IMR-90 (cell line): ENCODE results near the gene C6orf15. TPM values are rescaled to one million over a fixed set of nuclear protein-coding genes. Genes with fewer than 3 reads are reported as not detected.
A peak's percentile ranks its signal among the peaks of the same experiment; 100 is the strongest.

Source experiments
- ATAC-seq: fragments of 200-7000 bp; cut with Tn5 transposase; 2 replicates; pipeline ENCODE4 v1.9.1; 2020; ENCODE audit warnings: low read depth, mild to moderate bottlenecking, moderate library complexity
- BruUV-seq: library from RNA; stranded (reverse); fragments of 400-500 nt; replicated peaks from 2 replicates; lab custom pipeline; 2021; lab: Mats Ljungman, UMichigan
- CTCF ChIA-PET: fragments of 300-600 bp; formaldehyde crosslinking; extraction: SDS; loops from one replicate; lab custom pipeline; 2021; ENCODE audit warnings: antibody characterized with exemption; lab: Yijun Ruan, JAX
- POLR2A ChIA-PET: fragments of 300-600 bp; sonication (Branson Sonifier 250); formaldehyde crosslinking; loops from one replicate; lab custom pipeline; 2022; ENCODE audit warnings: antibody characterized with exemption; ENCODE audit not compliant: unreplicated experiment; lab: Charles Lee
- DNase-seq: peaks from one replicate; pipeline ENCODE4 v3.0.0; 2013
- H2AFZ ChIP-seq: replicated peaks from 2 replicates; pipeline ENCODE3; 2013; ENCODE audit warnings: low read length, mild to moderate bottlenecking; ENCODE audit not compliant: poor library complexity
- H2AK5ac ChIP-seq: 2 replicates; pipeline ENCODE4 v1.6.1; 2013; ENCODE audit warnings: low read depth, low read length, inconsistent platforms
- H2AK9ac ChIP-seq: replicated peaks from 2 replicates; pipeline ENCODE3; 2013; ENCODE audit warnings: mild to moderate bottlenecking, low read depth, low read length, moderate library complexity; ENCODE audit not compliant: poor library complexity
- H2BK120ac ChIP-seq: 2 replicates; pipeline ENCODE4 v1.6.1; 2013; ENCODE audit warnings: low read depth, low read length, inconsistent platforms
- H2BK15ac ChIP-seq: 3 replicates; pipeline ENCODE4 v1.6.1; 2013; ENCODE audit warnings: low read depth, low read length, inconsistent platforms
- H2BK20ac ChIP-seq: 2 replicates; pipeline ENCODE4 v1.6.1; 2013; ENCODE audit warnings: low read depth, mild to moderate bottlenecking, inconsistent platforms, low read length, moderate library complexity
- H2BK5ac ChIP-seq: 2 replicates; pipeline ENCODE4 v1.6.1; 2013; ENCODE audit warnings: mild to moderate bottlenecking, low read depth, low read length, inconsistent platforms; ENCODE audit not compliant: poor library complexity, severe bottlenecking
- H3K14ac ChIP-seq: replicated peaks from 2 replicates; pipeline ENCODE4 v1.6.1; 2013; ENCODE audit warnings: low read depth, low read length, inconsistent platforms
- H3K18ac ChIP-seq: 2 replicates; pipeline ENCODE4 v1.6.1; 2013; ENCODE audit warnings: low read depth, low read length, control low read depth
- H3K23ac ChIP-seq: 2 replicates; pipeline ENCODE4 v1.6.1; 2013; ENCODE audit warnings: low read depth, low read length, inconsistent platforms
- H3K27ac ChIP-seq: 2 replicates; pipeline ENCODE4 v1.5.1; 2013; ENCODE audit warnings: mild to moderate bottlenecking, control low read depth, low read length; ENCODE audit not compliant: insufficient read depth
- H3K27me3 ChIP-seq: 2 replicates; pipeline ENCODE4 v1.6.1; 2013; ENCODE audit warnings: low read length; ENCODE audit not compliant: control insufficient read depth, insufficient read depth
- H3K36me3 ChIP-seq: 2 replicates; pipeline ENCODE4 v1.6.1; 2013; ENCODE audit warnings: low read length, mixed read lengths; ENCODE audit not compliant: control insufficient read depth, insufficient read depth
- H3K4ac ChIP-seq: 2 replicates; pipeline ENCODE4 v1.6.1; 2013; ENCODE audit warnings: low read depth, low read length, inconsistent platforms
- H3K4me1 ChIP-seq: 2 replicates; pipeline ENCODE4 v1.6.1; 2013; ENCODE audit warnings: low read length, mixed read lengths; ENCODE audit not compliant: control insufficient read depth, insufficient read depth
- H3K4me2 ChIP-seq: 2 replicates; pipeline ENCODE4 v1.6.1; 2013; ENCODE audit warnings: low read depth, mild to moderate bottlenecking, control low read depth, low read length, moderate library complexity
- H3K4me3 ChIP-seq: 2 replicates; pipeline ENCODE4 v1.5.1; 2013; ENCODE audit warnings: low read depth, mild to moderate bottlenecking, control low read depth, low read length, moderate library complexity; ENCODE audit not compliant: insufficient read depth
- H3K56ac ChIP-seq: 2 replicates; pipeline ENCODE4 v1.6.1; 2013; ENCODE audit warnings: low read length, inconsistent platforms; ENCODE audit not compliant: insufficient read depth; ENCODE audit errors: extremely low read depth
- H3K79me1 ChIP-seq, 2 experiments: 2 replicates each; pipeline ENCODE4 v1.6.1; 2013; ENCODE audit warnings: low read length in 2 of 2, inconsistent platforms in 1 of 2, low read depth in 1 of 2
- H3K9ac ChIP-seq: 2 replicates; pipeline ENCODE4 v1.6.1; 2013; ENCODE audit warnings: low read depth, low read length, control low read depth
- H3K9me1 ChIP-seq: 2 replicates; pipeline ENCODE4 v1.6.1; 2013; ENCODE audit warnings: low read length, inconsistent platforms; ENCODE audit not compliant: insufficient read depth
- H3K9me3 ChIP-seq: 2 replicates; pipeline ENCODE4 v1.6.1; 2013; ENCODE audit warnings: low read length; ENCODE audit not compliant: control insufficient read depth, insufficient read depth
- H4K20me1 ChIP-seq: 2 replicates; pipeline ENCODE4 v1.6.1; 2013; ENCODE audit warnings: low read length, inconsistent platforms; ENCODE audit not compliant: insufficient read depth
- H4K5ac ChIP-seq: 2 replicates; pipeline ENCODE4 v1.6.1; 2013; ENCODE audit warnings: mild to moderate bottlenecking, low read depth, low read length, control low read depth
- H4K8ac ChIP-seq, 2 experiments: 2 replicates each; pipeline ENCODE4 v1.6.1; 2013; ENCODE audit warnings: low read depth in 2 of 2, low read length in 2 of 2, control low read depth in 1 of 2, inconsistent platforms in 1 of 2
- H4K91ac ChIP-seq: 2 replicates; pipeline ENCODE4 v1.6.1; 2013; ENCODE audit warnings: low read depth, low read length, inconsistent platforms; ENCODE audit not compliant: insufficient read depth
- CEBPB ChIP-seq: IDR thresholded peaks from 2 replicates; pipeline ENCODE4 v1.6.1; 2012; ENCODE audit warnings: low read depth, low read length, improper control_type of control experiment
- CTCF ChIP-seq: conservative IDR thresholded peaks from 2 replicates; pipeline ENCODE4 v1.5.1; 2012; ENCODE audit warnings: mild to moderate bottlenecking, low read depth, low read length, improper control_type of control experiment
- FOS ChIP-seq: fragments of 150-350 bp; IDR thresholded peaks from 2 replicates; pipeline ENCODE4 v1.6.1; 2016; ENCODE audit warnings: low read depth, low read length
- MXI1 ChIP-seq: IDR thresholded peaks from 2 replicates; pipeline ENCODE4 v1.6.1; 2012; ENCODE audit warnings: low read depth, mild to moderate bottlenecking, low read length, moderate library complexity, borderline replicate concordance
- POLR2A ChIP-seq: IDR thresholded peaks from 2 replicates; pipeline ENCODE4 v1.6.1; 2012; ENCODE audit warnings: mild to moderate bottlenecking, low read depth, low read length
- RAD21 ChIP-seq: IDR thresholded peaks from 2 replicates; pipeline ENCODE4 v1.6.1; 2012; ENCODE audit warnings: low read length, improper control_type of control experiment
- SMC3 ChIP-seq: fragments of 150-350 bp; IDR thresholded peaks from 2 replicates; pipeline ENCODE4 v1.6.1; 2016; ENCODE audit warnings: low read depth, mild to moderate bottlenecking, antibody characterized with exemption, low read length, moderate library complexity
- USF2 ChIP-seq: fragments of 150-350 bp; IDR thresholded peaks from 2 replicates; pipeline ENCODE4 v1.6.1; 2017; ENCODE audit warnings: mild to moderate bottlenecking, antibody characterized with exemption, low read length, low read depth
- WGBS, 2 experiments: methylation state at CpG; one replicate each; pipeline versions ENCODE4 v1.1.5 to v1.1.7; 2013; ENCODE audit warnings: missing lambda C conversion rate in 2 of 2; ENCODE audit not compliant: insufficient read length in 1 of 2; ENCODE audit errors: extremely low coverage in 2 of 2; 5-methylcytosine and 5-hydroxymethylcytosine counted together
- dilution Hi-C: fragments of 300-500 bp; cut with HindIII; formaldehyde crosslinking; loops from one replicate; pipeline ENCODE4 v1.14.3; 2018; ENCODE audit warnings: low sequenced_read_pairs; ENCODE audit not compliant: unreplicated experiment
- in situ Hi-C: fragments of 300-500 bp; cut with MboI; formaldehyde crosslinking; loops from 3 replicates; pipeline ENCODE4 v1.14.3; 2019; ENCODE audit warnings: low sequenced_read_pairs, inconsistent platforms, mixed read lengths
- intact Hi-C: fragments of 100-400 bp; cut with micrococcal nuclease; formaldehyde crosslinking; loops from 2 replicates; pipeline ENCODE4 v1.10.0; 2022
- polyA plus RNA-seq, 3 experiments: library from polyadenylated mRNA; depleted of rRNA; stranded (reverse); fragments of >200 nt; gene quantifications; 2 replicates each; pipeline ENCODE4 v1.2.3, GENCODE V29; 2012; ENCODE audit warnings: low replicate concordance in 1 of 3
- total RNA-seq: library from RNA; depleted of rRNA; stranded (reverse); fragments of >200 nt; gene quantifications from 2 replicates; pipeline ENCODE4 v1.2.3, GENCODE V29; 2012

Gene C6orf15
- total and polyA plus RNA-seq, 2 of the 4 experiments (the other 2 are of a cell fraction) = not detected

- no peak overlapping the region for H3K18ac ChIP-seq
- H4K91ac ChIP-seq = no peak overlapping the region
- BruUV-seq = no TSS peak
- H3K9me3 ChIP-seq = no peaks in the 10 kb centered on the region
- H2AFZ ChIP-seq = peak overlapping the region; percentile 13
- no peak overlapping the region for H2BK120ac ChIP-seq
- H4K5ac ChIP-seq = no peak overlapping the region
- H3K4me1 ChIP-seq = peaks cover under 1% of the 10 kb centered on the region; the same call in 1 of the 2 replicates
- dilution Hi-C loops (no loop called here), intact Hi-C loops (no loop called here), in situ Hi-C loops (no loop called here)
- H4K20me1 ChIP-seq = no peaks in the 10 kb centered on the region; the same call in 1 of the 2 replicates
- CTCF ChIA-PET = interaction anchor here (1.0 kb wide), 1 partner anchor 64 kb away, joined by 3 read pairs; no protein-coding TSS in a partner anchor
- H3K27me3 ChIP-seq = peaks cover 11% of the 10 kb centered on the region
- H2AK5ac ChIP-seq = peak overlapping the region; percentile 66; the same call in 1 of the 2 replicates
- no peak overlapping the region for H2BK5ac ChIP-seq
- no peaks in the 10 kb centered on the region for H3K36me3 ChIP-seq
- TF ChIP-seq FOS (no peak), CEBPB (no peak), POLR2A (no peak), RAD21 (peak; percentile 53), SMC3 (peak; percentile 51), MXI1 (no peak), USF2 (no peak), CTCF (peak; percentile 66)
- no peak overlapping the region for H3K14ac ChIP-seq
- no peak overlapping the region for H4K8ac ChIP-seq
- 0% methylated on average over 2 of the region's 8 CpGs; no CpG with 5 or more reads in 1 of the 2 experiments for WGBS, 2 experiments
- no peak overlapping the region for H3K9ac ChIP-seq
- peak; percentile 70 for ATAC-seq
- peak overlapping the region; percentile 89 for H2AK9ac ChIP-seq
- POLR2A ChIA-PET = no interaction called here
- no peak overlapping the region for H3K27ac ChIP-seq
- no peak overlapping the region for H3K4me3 ChIP-seq
- peak; percentile 24 for DNase-seq
- H3K4me2 ChIP-seq = no peak overlapping the region
- H3K9me1 ChIP-seq = no peaks in the 10 kb centered on the region
- H2BK20ac ChIP-seq = no peak overlapping the region
- no peaks in the 10 kb centered on the region for H3K79me1 ChIP-seq
- no peak overlapping the region for H3K56ac ChIP-seq
- H3K23ac ChIP-seq = no peak overlapping the region
- H2BK15ac ChIP-seq = no peak overlapping the region
- H3K4ac ChIP-seq = no peak overlapping the region
Observed at GRCh38 chr6:31128093-31128676, 15.8 kb upstream of the C6orf15 start.
